ENCODE measurements around the gene SMG9.

SMG9 gene

GRCh38 chr19:43707158-43707712 lies 47.5 kb downstream of the SMG9 start:
- H3K9me3 ChIP-seq (ENCODE audit: control insufficient read depth in 2 of 2, low read length in 2 of 2) = peaks cover 0 to 6% of the 10 kb centered on the region in 2 donors
- no peak overlapping the region for H3K27ac ChIP-seq (ENCODE audit: low read length)
- no peak overlapping the region for H3K9ac ChIP-seq (ENCODE audit: low read length in 2 of 2)
- peaks cover 0 to 3% of the 10 kb centered on the region in 2 donors for H3K27me3 ChIP-seq (ENCODE audit: control insufficient read depth in 1 of 2, insufficient read depth in 2 of 2, low read length in 2 of 2)
- no peaks in the 10 kb centered on the region for H3K4me1 ChIP-seq (ENCODE audit: control insufficient read depth, insufficient read depth, low read length)
- H3K4me3 ChIP-seq (ENCODE audit: low read length in 2 of 2) = no peak overlapping the region
- no peaks in the 10 kb centered on the region for H3K36me3 ChIP-seq (ENCODE audit: control insufficient read depth in 2 of 2, insufficient read depth in 2 of 2, low read length in 2 of 2)

- H3K27me3 ChIP-seq (ENCODE audit: control insufficient read depth in 1 of 2, insufficient read depth in 2 of 2, low read length in 2 of 2) = peaks cover 2 to 3% of the 10 kb centered on the region in 2 donors
- no peaks in the 10 kb centered on the region for H3K4me1 ChIP-seq (ENCODE audit: control insufficient read depth, insufficient read depth, low read length)
- H3K36me3 ChIP-seq (ENCODE audit: control insufficient read depth in 2 of 2, insufficient read depth in 2 of 2, low read length in 2 of 2) = no peaks in the 10 kb centered on the region
- no peak overlapping the region for H3K4me3 ChIP-seq (ENCODE audit: low read length in 2 of 2)
- H3K9me3 ChIP-seq (ENCODE audit: control insufficient read depth in 2 of 2, low read length in 2 of 2) = peaks cover 0 to 6% of the 10 kb centered on the region in 2 donors
- no peak overlapping the region for H3K9ac ChIP-seq (ENCODE audit: low read length in 2 of 2)
- no peak overlapping the region for H3K27ac ChIP-seq (ENCODE audit: low read length)
These were observed 49.0 kb downstream of the SMG9 start for GRCh38 chr19:43705729-43706128.

GRCh38 chr19:43704002-43704705 lies 50.6 kb downstream of the SMG9 start:
- Histone ChIP-seq H3K4me1 (ENCODE audit: control insufficient read depth, insufficient read depth, low read length) (peaks cover 9% of the 10 kb centered on the region), H3K9ac (ENCODE audit: low read length in 2 of 2) (no peak overlapping the region), H3K27me3 (ENCODE audit: control insufficient read depth in 1 of 2, insufficient read depth in 2 of 2, low read length in 2 of 2) (peaks cover 2 to 13% of the 10 kb centered on the region in 2 donors), H3K9me3 (ENCODE audit: control insufficient read depth in 2 of 2, low read length in 2 of 2) (peaks cover 0 to 5% of the 10 kb centered on the region in 2 donors), H3K4me3 (ENCODE audit: low read length in 2 of 2) (no peak overlapping the region), H3K27ac (ENCODE audit: low read length) (no peak overlapping the region), H3K36me3 (ENCODE audit: control insufficient read depth in 2 of 2, insufficient read depth in 2 of 2, low read length in 2 of 2) (no peaks in the 10 kb centered on the region)

DNA sequence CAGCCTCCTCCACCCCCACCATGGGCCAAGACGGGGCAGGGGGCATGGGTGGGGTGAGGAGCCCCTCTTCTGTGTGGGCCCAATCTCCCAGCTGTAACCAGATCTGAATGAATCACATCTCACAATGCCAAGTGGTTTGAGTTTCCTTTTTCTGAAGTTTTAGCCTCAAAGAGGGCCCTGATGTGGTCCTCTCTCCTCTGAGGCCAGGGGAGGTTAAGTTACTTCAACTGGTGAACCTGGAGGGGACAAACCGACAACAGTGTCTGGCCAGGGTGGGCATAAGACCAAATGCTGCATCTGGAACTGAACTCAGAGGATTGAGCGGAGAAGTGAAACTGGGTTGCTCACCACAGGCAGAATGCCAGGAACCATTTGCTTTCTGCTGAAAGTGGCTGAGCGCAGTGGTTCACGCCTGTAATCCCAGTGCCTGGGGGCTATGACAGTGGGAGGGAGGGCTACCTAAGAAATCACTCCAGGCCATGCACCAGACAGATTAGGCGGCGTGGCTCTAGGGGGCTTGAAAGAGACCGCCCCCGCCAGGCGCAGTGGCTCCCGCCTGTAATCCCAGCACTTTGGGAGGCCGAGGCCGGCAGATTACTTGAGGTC lies 54.3 kb downstream of the SMG9 start:
- Histone ChIP-seq H3K9me3 (ENCODE audit: control insufficient read depth in 2 of 2, low read length in 2 of 2) (peaks cover 0 to 6% of the 10 kb centered on the region in 2 donors), H3K36me3 (ENCODE audit: control insufficient read depth in 2 of 2, insufficient read depth in 2 of 2, low read length in 2 of 2) (no peaks in the 10 kb centered on the region), H3K27me3 (ENCODE audit: control insufficient read depth in 1 of 2, insufficient read depth in 2 of 2, low read length in 2 of 2) (peaks cover 14 to 16% of the 10 kb centered on the region in 2 donors), H3K27ac (ENCODE audit: low read length) (no peak overlapping the region), H3K4me3 (ENCODE audit: low read length in 2 of 2) (peak overlapping the region in 1 of 2 donors; percentile 35), H3K4me1 (ENCODE audit: control insufficient read depth, insufficient read depth, low read length) (peaks cover 9% of the 10 kb centered on the region), H3K9ac (ENCODE audit: low read length in 2 of 2) (no peak overlapping the region)

GRCh38 chr19:43699506-43700394 lies 55.0 kb downstream of the SMG9 start:
- H3K4me1 ChIP-seq (ENCODE audit: control insufficient read depth, insufficient read depth, low read length) = peaks cover 9% of the 10 kb centered on the region
- peak overlapping the region; percentile 8 to 35 for H3K4me3 ChIP-seq (ENCODE audit: low read length in 2 of 2)
- H3K27me3 ChIP-seq (ENCODE audit: control insufficient read depth in 1 of 2, insufficient read depth in 2 of 2, low read length in 2 of 2) = peaks cover 14 to 16% of the 10 kb centered on the region in 2 donors
- no peak overlapping the region for H3K27ac ChIP-seq (ENCODE audit: low read length)
- H3K9me3 ChIP-seq (ENCODE audit: control insufficient read depth in 2 of 2, low read length in 2 of 2) = peaks cover 0 to 6% of the 10 kb centered on the region in 2 donors
- H3K9ac ChIP-seq (ENCODE audit: low read length in 2 of 2) = no peak overlapping the region
- H3K36me3 ChIP-seq (ENCODE audit: control insufficient read depth in 2 of 2, insufficient read depth in 2 of 2, low read length in 2 of 2) = no peaks in the 10 kb centered on the region

GRCh38 chr19:43697295-43697694 lies 57.5 kb downstream of the SMG9 start:
- peaks cover 14 to 16% of the 10 kb centered on the region in 2 donors for H3K27me3 ChIP-seq (ENCODE audit: control insufficient read depth in 1 of 2, insufficient read depth in 2 of 2, low read length in 2 of 2)
- peaks cover 2 to 8% of the 10 kb centered on the region in 2 donors for H3K9me3 ChIP-seq (ENCODE audit: control insufficient read depth in 2 of 2, low read length in 2 of 2)
- H3K36me3 ChIP-seq (ENCODE audit: control insufficient read depth in 2 of 2, insufficient read depth in 2 of 2, low read length in 2 of 2) = no peaks in the 10 kb centered on the region
- H3K27ac ChIP-seq (ENCODE audit: low read length) = no peak overlapping the region
- no peak overlapping the region for H3K4me3 ChIP-seq (ENCODE audit: low read length in 2 of 2)
- H3K9ac ChIP-seq (ENCODE audit: low read length in 2 of 2) = no peak overlapping the region
- peaks cover 9% of the 10 kb centered on the region for H3K4me1 ChIP-seq (ENCODE audit: control insufficient read depth, insufficient read depth, low read length)

- no peak overlapping the region for H3K9ac ChIP-seq (ENCODE audit: low read length in 2 of 2)
- H3K4me1 ChIP-seq (ENCODE audit: control insufficient read depth, insufficient read depth, low read length) = peaks cover 9% of the 10 kb centered on the region
- peaks cover 12 to 16% of the 10 kb centered on the region in 2 donors for H3K27me3 ChIP-seq (ENCODE audit: control insufficient read depth in 1 of 2, insufficient read depth in 2 of 2, low read length in 2 of 2)
- no peak overlapping the region for H3K27ac ChIP-seq (ENCODE audit: low read length)
- no peak overlapping the region for H3K4me3 ChIP-seq (ENCODE audit: low read length in 2 of 2)
- no peaks in the 10 kb centered on the region for H3K36me3 ChIP-seq (ENCODE audit: control insufficient read depth in 2 of 2, insufficient read depth in 2 of 2, low read length in 2 of 2)
- peaks cover 14 to 17% of the 10 kb centered on the region in 2 donors for H3K9me3 ChIP-seq (ENCODE audit: control insufficient read depth in 2 of 2, low read length in 2 of 2)
These were observed 58.6 kb downstream of the SMG9 start for GRCh38 chr19:43695985-43696704.

GRCh38 chr19:43694553-43694952 lies 60.2 kb downstream of the SMG9 start:
- Histone ChIP-seq H3K4me1 (ENCODE audit: control insufficient read depth, insufficient read depth, low read length) (peaks cover 3% of the 10 kb centered on the region), H3K27me3 (ENCODE audit: control insufficient read depth in 1 of 2, insufficient read depth in 2 of 2, low read length in 2 of 2) (peaks cover 7 to 12% of the 10 kb centered on the region in 2 donors), H3K9me3 (ENCODE audit: control insufficient read depth in 2 of 2, low read length in 2 of 2) (peaks cover 17 to 25% of the 10 kb centered on the region in 2 donors), H3K4me3 (ENCODE audit: low read length in 2 of 2) (no peak overlapping the region), H3K9ac (ENCODE audit: low read length in 2 of 2) (no peak overlapping the region), H3K36me3 (ENCODE audit: control insufficient read depth in 2 of 2, insufficient read depth in 2 of 2, low read length in 2 of 2) (no peaks in the 10 kb centered on the region), H3K27ac (ENCODE audit: low read length) (no peak overlapping the region)

- Histone ChIP-seq H3K4me1 (ENCODE audit: control insufficient read depth, insufficient read depth, low read length) (no peaks in the 10 kb centered on the region), H3K27me3 (ENCODE audit: control insufficient read depth in 1 of 2, insufficient read depth in 2 of 2, low read length in 2 of 2) (peaks cover 0 to 9% of the 10 kb centered on the region in 2 donors), H3K36me3 (ENCODE audit: control insufficient read depth in 2 of 2, insufficient read depth in 2 of 2, low read length in 2 of 2) (no peaks in the 10 kb centered on the region), H3K9ac (ENCODE audit: low read length in 2 of 2) (no peak overlapping the region), H3K9me3 (ENCODE audit: control insufficient read depth in 2 of 2, low read length in 2 of 2) (peaks cover 17 to 25% of the 10 kb centered on the region in 2 donors), H3K27ac (ENCODE audit: low read length) (no peak overlapping the region), H3K4me3 (ENCODE audit: low read length in 2 of 2) (no peak overlapping the region)
These were observed 61.9 kb downstream of the SMG9 start for GRCh38 chr19:43692877-43693276.

DNA sequence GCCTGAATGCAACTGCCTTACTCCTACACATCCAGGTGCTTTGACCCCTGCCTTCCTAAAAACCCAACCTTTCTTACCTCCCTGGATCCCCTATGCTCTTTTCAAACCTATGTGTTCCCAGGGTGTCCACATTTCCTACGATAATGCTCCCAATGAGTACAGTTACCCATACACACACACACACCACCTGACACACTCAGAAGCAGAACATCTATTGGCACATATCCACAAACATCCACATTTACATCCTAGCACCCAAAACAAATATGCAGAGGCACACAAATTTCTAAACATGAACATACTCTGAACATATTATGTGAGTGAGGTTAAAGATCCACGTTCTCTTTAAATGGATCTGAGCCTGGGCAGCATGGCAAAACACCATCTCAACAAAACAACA lies 62.4 kb downstream of the SMG9 start:
- no peak overlapping the region for H3K27ac ChIP-seq (ENCODE audit: low read length)
- H3K4me1 ChIP-seq (ENCODE audit: control insufficient read depth, insufficient read depth, low read length) = no peaks in the 10 kb centered on the region
- H3K9me3 ChIP-seq (ENCODE audit: control insufficient read depth in 2 of 2, low read length in 2 of 2) = peaks cover 17 to 25% of the 10 kb centered on the region in 2 donors
- no peak overlapping the region for H3K4me3 ChIP-seq (ENCODE audit: low read length in 2 of 2)
- no peak overlapping the region for H3K9ac ChIP-seq (ENCODE audit: low read length in 2 of 2)
- H3K36me3 ChIP-seq (ENCODE audit: control insufficient read depth in 2 of 2, insufficient read depth in 2 of 2, low read length in 2 of 2) = no peaks in the 10 kb centered on the region
- peaks cover 0 to 5% of the 10 kb centered on the region in 2 donors for H3K27me3 ChIP-seq (ENCODE audit: control insufficient read depth in 1 of 2, insufficient read depth in 2 of 2, low read length in 2 of 2)
